ENCODE data around the gene NSMF. TPM values are rescaled to one million over a fixed set of nuclear protein-coding genes. Genes with fewer than 3 reads are reported as not detected.
A peak's percentile ranks its signal among the peaks of the same experiment; 100 is the strongest.

NSMF gene
- total and polyA plus RNA-seq, 10 of the 15 experiments (the other 5 are each of a cell fraction or from before 2014, with no cell fraction given): 0.13 to 44.3 (median 13.4) TPM

- TF ChIP-seq POLR2AphosphoS5 (IDR thresholded peaks at IDR 0.05; ENCODE audit: low read length) (0 out of 2 replicates have a peak, but pooled peaks have one; percentile 13), HDAC6 (IDR thresholded peaks at IDR 0.05; ENCODE audit: unreplicated experiment) (no peak)
- no peak overlapping the region for H3K27ac ChIP-seq (ENCODE audit: control insufficient read depth, insufficient read depth)
- no peak overlapping the region for H3K9ac ChIP-seq (ENCODE audit: control insufficient read depth, insufficient read depth, low read length)
- BruUV-seq (replicated peaks): no TSS peak
- no peak overlapping the region for H2AFZ ChIP-seq (ENCODE audit: control insufficient read depth, low read depth, low read length)
- POLR2A ChIA-PET: no interaction called here
- CTCF ChIA-PET: no interaction called here
- intact Hi-C loops (cut with micrococcal nuclease; ENCODE audit: unreplicated experiment) (no loop called here), in situ Hi-C loops (cut with MboI) (no loop called here)
- RAD21 ChIA-PET (ENCODE audit: unreplicated experiment): no interaction called here
- H3K4me3 ChIP-seq: no peak overlapping the region
- H3K27me3 ChIP-seq (replicated peaks in 1 of 2; ENCODE audit: control insufficient read depth in 2 of 2, insufficient read depth in 2 of 2, low read length in 1 of 2): no peaks in the 10 kb centered on the region
- H3K4me1 ChIP-seq (ENCODE audit: control insufficient read depth, insufficient read depth, low read length): peaks cover 21% of the 10 kb centered on the region
- SMC1A ChIA-PET (ENCODE audit: uncharacterized antibody, unreplicated experiment): no interaction called here
- H4K20me1 ChIP-seq (ENCODE audit: control insufficient read depth, insufficient read depth): no peaks in the 10 kb centered on the region
- no peaks in the 10 kb centered on the region for H3K9me3 ChIP-seq (replicated peaks; ENCODE audit: control insufficient read depth, insufficient read depth, low read length)
- DNase-seq (ENCODE audit: low read depth, low spot score) (no peak), FAIRE-seq (no peak), ATAC-seq (peak; percentile 4)
- H3K79me2 ChIP-seq (ENCODE audit: control insufficient read depth, insufficient read depth, low read length): peaks cover 9% of the 10 kb centered on the region
- peak overlapping the region; percentile 17; the same call in 1 of the 2 replicates for H3K4me2 ChIP-seq (ENCODE audit: control insufficient read depth, insufficient read depth)
- H3K36me3 ChIP-seq (ENCODE audit: control insufficient read depth in 2 of 2, insufficient read depth in 2 of 2, low read length in 1 of 2): no peaks in the 10 kb centered on the region
- 85% methylated on average over 12 of the region's 12 CpGs for WGBS (ENCODE audit: insufficient coverage, insufficient replicate concordance, low lambda C conversion rate, missing lambda C conversion rate)
These were observed 2.9 kb downstream of the NSMF start for GRCh38 chr9:137456061-137456863.

DNA sequence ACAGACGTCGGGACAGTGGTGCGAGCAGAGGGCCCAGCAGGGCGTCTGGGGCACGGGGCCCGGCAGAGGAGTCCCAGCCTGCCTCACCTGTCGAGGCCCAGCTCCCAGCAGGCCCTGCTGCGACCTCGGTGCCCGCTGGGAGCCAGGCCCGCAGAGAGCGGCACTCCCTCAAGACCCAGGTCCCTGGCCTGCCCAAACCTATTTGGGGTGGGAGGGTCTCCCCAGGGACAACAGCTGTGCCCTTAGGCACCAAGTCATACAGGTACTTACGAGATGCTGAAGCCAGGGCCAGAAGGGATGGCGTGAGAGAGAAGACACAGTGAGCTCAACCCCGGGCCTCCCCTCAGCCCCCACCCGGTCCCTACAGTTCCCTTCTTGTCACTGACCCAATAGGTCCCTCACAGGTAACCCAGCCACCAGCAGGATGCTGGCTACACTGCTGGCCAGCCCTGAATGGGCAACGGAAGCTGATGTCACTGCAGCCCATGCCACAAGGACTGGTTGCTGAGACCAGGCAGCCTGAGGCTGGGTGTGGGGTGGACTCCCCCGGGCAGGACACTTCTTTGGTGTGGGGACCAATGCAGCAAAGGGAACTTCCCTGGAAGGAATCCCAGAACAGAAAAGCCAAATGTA is 3.7 kb downstream of the NSMF start:
- no peak overlapping the region for H3K9ac ChIP-seq (ENCODE audit: control insufficient read depth, insufficient read depth, low read length)
- in situ Hi-C loops (cut with MboI): no loop called here
- TF ChIP-seq ZBTB11 (CRISPR knock-in tag; IDR thresholded peaks at IDR 0.05) (no peak), NR2C2 (IDR thresholded peaks at IDR 0.05; ENCODE audit: borderline replicate concordance, control insufficient read depth, insufficient read length, low read depth) (no peak), NFYB (IDR thresholded peaks at IDR 0.05; ENCODE audit: insufficient read depth, low read depth, low read length) (no peak), NR2F1 (conservative IDR thresholded peaks at IDR 0.05) (no peak), ZNF622 (IDR thresholded peaks at IDR 0.05) (no peak), POLR2AphosphoS5 (IDR thresholded peaks at IDR 0.05; ENCODE audit: low read length) (0 out of 2 replicates have a peak, but pooled peaks have one; percentile 10)
- no peaks in the 10 kb centered on the region for H3K27me3 ChIP-seq (replicated peaks in 1 of 2; ENCODE audit: control insufficient read depth in 2 of 2, insufficient read depth in 2 of 2, low read length in 1 of 2)
- H2AFZ ChIP-seq (ENCODE audit: control insufficient read depth, low read depth, low read length): no peak overlapping the region
- no TSS peak for BruUV-seq (replicated peaks)
- H3K4me1 ChIP-seq (ENCODE audit: control insufficient read depth, insufficient read depth, low read length): peaks cover 21% of the 10 kb centered on the region
- H3K4me2 ChIP-seq (ENCODE audit: control insufficient read depth, insufficient read depth): no peak overlapping the region; the same call in 1 of the 2 replicates
- DNase-seq (ENCODE audit: low read depth, low spot score): no peak
- CTCF ChIA-PET: no interaction called here
- no peak overlapping the region for H3K4me3 ChIP-seq
- H3K36me3 ChIP-seq (ENCODE audit: control insufficient read depth in 2 of 2, insufficient read depth in 2 of 2, low read length in 1 of 2): no peaks in the 10 kb centered on the region
- POLR2A ChIA-PET: no interaction called here
- H3K27ac ChIP-seq (ENCODE audit: control insufficient read depth, insufficient read depth): no peak overlapping the region
- WGBS (ENCODE audit: insufficient coverage, insufficient replicate concordance, low lambda C conversion rate, missing lambda C conversion rate): 21% methylated on average over 14 of the region's 18 CpGs
- no peak for FAIRE-seq
- RAD21 ChIA-PET (ENCODE audit: unreplicated experiment): no interaction called here
- H3K79me2 ChIP-seq (ENCODE audit: control insufficient read depth, insufficient read depth, low read length): peaks cover 9% of the 10 kb centered on the region
- SMC1A ChIA-PET (ENCODE audit: uncharacterized antibody, unreplicated experiment): no interaction called here
- H3K9me3 ChIP-seq (replicated peaks; ENCODE audit: control insufficient read depth, insufficient read depth, low read length): no peaks in the 10 kb centered on the region
- H4K20me1 ChIP-seq (ENCODE audit: control insufficient read depth, insufficient read depth): no peaks in the 10 kb centered on the region
- peak; percentile 5; the same call in 2 of the 3 replicates for ATAC-seq
- intact Hi-C loops (cut with micrococcal nuclease; ENCODE audit: unreplicated experiment): no loop called here
